KBM-7 (cell line): Measurements from ENCODE around the gene RFX7.

Experiments
- DNase-seq: peaks from one replicate; pipeline ENCODE4 v3.0.0-alpha.2; 2015
- in situ Hi-C: fragments of 300-500 bp; cut with MboI; formaldehyde crosslinking; loops from 2 replicates; pipeline ENCODE4 v1.14.3; 2020; ENCODE audit warnings: low sequenced_read_pairs, low pct_unique_long_range_greater_than_20kb, mixed read lengths

RFX7 gene

DNA sequence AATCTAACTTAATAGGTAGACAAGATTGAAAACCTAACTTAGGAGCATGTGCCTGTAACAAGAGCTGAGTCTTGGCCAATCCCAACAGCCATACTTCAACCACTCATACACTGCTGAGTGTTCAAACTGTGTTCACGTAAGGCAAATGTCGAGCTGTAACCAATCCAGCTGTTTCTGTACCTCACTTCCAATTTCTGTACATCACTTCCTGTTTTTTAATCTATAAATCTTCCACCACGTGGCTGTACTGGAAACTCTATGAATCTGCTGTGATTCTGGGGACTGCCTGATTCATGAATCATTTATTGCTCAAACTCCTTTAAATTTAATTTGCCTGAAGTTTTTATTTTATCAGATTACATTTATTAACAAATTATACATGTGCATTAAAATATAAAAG, 205.7 kb downstream of the RFX7 start:
- peak; percentile 69 for DNase-seq
- in situ Hi-C loops = no loop called here
